ENCODE results near the gene GIPC1.

DNA sequence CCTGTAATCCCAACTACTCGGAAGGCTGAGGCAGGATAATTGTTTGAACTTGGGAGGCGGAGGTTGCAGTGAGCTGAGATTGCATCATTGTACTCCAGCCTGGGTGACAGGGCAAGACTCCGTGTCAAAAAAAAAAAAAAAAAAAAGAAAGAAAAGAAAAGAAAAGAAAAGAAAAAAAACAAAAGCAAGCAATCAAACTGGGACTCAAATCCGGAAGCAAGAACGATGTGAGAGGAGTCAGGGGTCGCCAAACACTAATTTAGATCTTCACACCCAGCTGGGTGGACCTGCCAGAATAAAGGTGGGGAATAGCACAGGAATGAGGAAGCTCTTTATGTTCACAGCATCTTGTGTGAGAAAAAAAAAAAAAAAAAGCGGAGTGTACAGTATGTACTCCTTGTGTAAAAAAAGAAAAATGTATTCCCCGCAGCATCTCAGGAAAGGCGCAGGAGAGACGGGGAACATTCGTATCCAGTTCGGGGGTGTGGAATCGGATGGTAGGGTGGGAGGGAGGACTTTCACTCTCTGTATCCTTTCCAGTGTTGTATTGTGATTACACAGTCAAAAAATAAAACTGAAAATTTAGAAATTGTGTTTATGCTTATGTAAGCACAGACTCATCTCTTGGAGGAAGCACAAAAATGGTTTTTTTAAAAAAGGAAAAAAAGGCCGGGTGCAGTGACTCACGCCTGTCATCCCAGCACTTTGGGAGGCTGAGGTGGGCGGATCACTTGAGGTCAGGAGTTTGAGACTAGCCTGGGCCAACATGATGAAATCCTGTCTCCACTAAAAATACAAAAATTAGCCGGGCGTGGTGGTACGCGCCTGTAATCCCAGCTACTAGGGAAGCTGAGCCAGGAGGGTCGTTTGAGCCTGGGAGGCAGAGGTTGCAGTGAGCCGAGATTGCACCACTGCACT is 14.6 kb upstream of the GIPC1 start:
- TF ChIP-seq CTCF (IDR thresholded peaks at IDR 0.05): no peak
- TF ChIP-seq POLR2A (IDR thresholded peaks at IDR 0.05): no peak

All from esophagus squamous epithelium (tissue), 4 donors.